ENCODE data around the gene WDR62.

Gene WDR62

DNA sequence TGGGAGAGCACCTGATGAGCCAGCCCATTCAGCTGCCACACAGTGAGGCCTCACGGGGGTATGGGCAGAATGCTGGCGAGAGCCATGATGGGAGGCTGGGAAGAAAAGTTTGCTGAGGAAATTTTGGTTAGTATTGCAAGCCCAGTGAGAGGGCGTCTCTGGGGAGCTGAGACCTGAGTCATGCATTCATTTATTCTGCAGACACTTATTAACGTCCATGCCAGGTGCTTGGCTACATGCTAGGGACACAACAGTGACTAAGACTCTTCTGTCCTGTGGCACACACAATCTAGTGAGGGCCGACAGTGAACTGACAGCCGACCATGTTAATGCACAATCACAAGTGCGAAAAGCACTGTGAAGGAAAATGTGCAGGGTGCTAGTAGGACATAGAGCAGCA, 27.2 kb downstream of the WDR62 start:
- no peak for DNase-seq (ENCODE audit: low read depth)

DNA sequence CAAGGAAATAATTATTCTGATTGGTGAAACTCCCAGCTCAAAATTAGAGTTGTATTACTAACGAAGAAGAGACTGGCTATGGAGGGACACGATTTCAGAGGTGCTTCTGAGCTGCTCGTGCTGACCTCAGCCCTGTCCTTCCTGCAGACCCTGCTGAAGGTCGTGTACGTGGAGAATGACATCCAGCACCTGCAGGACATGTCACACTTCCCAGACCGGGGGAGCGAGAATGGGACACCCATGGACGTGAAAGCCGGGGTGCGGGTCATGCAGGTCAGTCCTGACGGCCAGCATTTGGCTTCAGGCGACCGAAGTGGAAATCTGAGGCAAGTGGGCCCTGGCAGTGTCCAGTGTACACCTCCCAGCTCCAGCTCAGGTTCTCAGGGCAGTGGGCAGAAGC, 28.2 kb downstream of the WDR62 start:
- DNase-seq (ENCODE audit: low read depth) = no peak

DNA sequence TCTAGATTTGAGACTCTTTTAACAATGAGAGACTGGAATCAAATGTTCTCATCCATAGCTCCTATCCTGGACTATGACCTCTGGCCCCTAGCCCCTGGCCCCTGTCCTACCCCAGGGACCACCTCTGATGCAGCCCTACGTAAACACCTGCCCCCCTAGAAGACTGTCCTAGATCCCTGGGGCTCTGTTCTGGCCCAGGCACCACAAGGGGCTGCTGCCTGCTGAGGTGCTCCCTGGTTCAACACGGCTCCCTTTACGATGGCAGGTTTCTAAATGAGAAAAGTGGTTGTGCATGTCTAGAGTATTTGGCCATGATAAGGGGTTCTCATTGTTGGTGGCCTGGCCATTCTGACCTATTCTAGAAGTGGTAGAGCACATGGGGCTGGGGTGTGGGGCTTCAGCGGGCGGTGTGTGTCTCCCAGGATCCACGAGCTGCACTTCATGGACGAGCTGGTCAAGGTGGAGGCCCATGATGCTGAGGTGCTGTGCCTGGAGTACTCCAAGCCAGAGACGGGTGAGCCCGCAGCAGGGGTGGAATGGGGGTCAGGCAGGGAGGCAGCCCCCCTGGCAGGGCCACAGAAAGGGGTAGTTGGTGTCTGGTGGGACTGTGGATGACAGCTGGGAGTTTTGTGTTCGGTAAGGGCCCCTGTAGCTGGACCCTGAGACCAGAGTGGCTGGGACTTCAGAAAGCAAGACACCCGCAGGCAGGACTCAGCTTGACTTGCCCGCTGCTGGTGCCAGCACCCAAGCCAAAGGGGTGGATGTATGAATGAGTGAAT, 29.7 kb downstream of the WDR62 start:
- DNase-seq (ENCODE audit: low read depth) = no peak

DNA sequence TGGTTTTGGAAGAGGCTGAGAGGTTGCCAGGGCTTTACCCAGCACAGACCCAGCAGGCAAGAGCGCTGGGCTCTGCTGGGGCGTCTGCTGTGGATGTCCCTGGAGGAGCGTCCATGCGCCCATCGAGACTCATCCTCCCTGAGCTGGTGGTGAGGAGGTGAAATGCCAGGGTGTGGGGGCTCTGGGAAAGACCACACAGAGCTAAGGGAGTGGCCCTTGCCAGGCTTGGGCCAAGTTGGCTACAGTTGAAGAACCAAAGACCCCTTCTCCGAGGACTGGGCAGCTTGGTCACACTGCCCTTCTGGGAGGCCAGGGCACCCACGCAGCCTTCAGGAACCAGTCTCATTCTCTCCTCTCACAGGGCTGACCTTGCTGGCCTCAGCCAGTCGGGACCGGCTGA, 31.6 kb downstream of the WDR62 start:
- DNase-seq (ENCODE audit: low read depth) = no peak

DNA sequence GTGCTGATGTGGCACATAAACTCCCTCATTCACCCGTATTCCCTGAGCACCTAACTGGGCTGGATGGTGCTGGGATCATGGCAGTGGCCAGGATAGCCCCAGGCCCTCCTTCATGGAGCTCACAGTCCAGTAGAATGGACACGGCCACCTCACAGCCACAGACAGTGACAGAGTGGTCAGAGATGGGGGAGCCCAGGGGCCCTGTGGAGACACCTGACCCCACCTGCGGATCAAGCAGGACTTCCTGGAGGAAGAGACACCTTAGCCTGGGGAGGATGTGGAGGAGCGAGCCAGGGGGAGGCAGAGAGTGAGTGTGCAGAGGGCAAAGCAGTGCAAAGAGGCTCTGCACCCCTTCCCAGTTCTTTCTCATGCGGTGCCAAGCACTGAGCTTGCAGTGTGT, 35.1 kb downstream of the WDR62 start:
- DNase-seq (ENCODE audit: low read depth) = no peak

DNA sequence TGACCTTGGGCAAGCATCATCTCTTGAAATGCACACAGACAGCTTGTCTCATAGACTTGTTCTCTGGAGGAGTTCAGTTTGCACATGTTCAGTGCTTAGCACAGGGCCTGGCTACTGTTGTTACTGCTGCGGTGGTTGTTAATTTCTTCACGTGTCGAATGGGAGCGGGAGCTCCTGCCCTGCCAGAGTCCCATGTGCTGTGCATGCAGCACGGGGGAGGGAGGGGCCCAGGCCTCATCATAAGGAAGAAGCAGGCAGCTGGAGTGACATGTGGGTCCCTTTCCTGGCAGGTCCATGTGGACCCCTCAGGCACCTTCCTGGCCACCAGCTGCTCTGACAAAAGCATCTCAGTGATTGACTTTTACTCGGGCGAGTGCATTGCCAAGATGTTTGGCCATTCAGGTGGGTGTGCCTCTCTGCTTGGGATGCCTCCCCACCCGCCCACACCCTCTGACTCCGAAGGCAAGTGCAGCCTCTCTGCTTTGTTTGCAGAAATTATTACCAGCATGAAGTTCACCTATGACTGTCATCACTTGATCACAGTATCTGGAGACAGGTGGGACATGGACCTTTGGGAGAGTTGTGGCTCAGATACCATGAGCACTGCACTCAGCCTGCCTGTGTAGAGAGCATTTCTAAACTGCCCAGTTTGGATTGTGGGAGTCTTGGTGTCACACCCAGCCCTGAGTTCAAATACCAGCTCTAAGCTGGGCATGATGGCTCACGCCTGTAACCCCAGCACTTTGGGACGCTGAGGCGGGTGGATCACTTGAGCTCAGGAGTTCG, 36.4 kb downstream of the WDR62 start:
- DNase-seq (ENCODE audit: low read depth) = no peak

DNA sequence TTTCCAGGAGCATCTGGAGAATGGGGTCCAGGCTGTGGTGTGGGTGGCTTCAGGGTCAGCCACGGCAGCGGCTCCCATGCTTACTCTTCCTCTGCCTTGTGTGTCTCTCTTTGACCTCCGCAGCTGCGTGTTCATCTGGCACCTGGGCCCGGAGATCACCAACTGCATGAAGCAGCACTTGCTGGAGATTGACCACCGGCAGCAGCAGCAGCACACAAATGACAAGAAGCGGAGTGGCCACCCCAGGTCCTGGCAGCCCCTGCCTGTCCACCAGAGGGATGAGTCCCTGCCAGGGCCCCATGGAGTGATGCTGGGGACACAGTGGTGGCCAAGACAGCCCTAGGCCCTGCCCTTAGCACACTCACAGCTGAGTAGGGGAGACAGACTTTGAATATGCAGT, 37.9 kb downstream of the WDR62 start:
- no peak for DNase-seq (ENCODE audit: low read depth)

DNA sequence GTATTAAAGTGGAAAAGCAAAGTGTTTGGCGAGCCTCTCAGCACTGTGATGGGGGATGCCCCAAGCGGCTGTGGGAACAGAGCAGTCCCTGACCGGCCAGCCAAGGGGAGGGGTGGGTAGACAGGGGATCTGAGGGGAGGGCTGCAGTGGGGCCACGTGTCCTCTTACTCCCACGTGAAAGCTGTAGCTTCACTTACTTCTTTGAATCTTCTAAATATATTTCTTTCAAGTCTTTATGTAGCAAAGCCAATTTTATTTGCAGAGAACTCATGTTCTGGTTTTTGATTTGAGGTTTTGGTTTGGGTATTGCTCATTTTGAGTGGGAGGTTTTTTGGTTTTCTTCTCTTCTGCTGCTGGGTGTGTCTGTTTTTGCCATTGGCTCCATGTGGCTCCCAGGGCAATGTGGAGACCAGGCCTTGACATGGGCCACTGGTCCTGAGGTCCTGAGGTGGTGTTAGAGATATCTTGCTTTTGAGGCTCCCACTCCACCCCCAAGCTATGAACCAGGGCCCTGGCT, 38.5 kb downstream of the WDR62 start:
- no peak for DNase-seq (ENCODE audit: low read depth)

DNA sequence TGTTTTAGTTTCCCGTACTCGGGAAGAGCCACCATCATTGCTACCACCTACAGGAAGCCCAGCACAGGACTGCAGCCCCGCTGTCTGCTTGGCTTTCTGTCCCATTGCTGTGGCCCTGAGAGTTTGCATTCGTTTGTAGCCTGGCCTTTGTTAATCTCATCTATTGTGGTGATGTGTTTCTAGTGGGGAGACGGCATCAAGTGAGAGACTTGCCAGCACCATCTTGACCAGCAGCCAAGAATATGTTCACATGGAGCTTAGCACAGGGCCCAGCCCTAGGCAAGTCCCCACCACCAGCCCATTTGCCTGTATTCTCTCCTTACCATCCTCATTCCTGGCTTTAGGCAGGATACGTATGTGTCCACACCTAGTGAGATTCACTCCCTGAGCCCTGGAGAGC, 39.0 kb downstream of the WDR62 start:
- no peak for DNase-seq (ENCODE audit: low read depth)

DNA sequence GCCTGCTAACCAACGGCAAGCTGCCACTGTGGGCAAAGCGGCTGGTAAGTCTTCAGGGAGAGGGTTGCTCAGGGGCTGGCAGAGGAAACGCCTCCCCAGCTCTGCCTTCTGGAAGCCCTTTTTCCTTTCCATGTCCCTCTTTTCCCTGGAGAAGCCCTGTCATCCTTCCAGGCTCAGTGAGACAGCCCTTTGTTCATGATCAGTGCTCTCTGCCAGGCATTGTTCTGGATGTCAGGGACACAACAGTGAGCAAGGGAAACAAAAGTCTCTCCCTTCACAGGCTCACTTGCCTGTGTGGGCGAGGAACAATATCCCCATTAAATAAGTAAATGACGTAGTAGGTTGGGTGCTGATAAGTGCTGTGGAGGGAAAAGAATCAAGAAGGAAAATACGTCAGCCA, 42.3 kb downstream of the WDR62 start:
- no peak for DNase-seq (ENCODE audit: low read depth)

DNA sequence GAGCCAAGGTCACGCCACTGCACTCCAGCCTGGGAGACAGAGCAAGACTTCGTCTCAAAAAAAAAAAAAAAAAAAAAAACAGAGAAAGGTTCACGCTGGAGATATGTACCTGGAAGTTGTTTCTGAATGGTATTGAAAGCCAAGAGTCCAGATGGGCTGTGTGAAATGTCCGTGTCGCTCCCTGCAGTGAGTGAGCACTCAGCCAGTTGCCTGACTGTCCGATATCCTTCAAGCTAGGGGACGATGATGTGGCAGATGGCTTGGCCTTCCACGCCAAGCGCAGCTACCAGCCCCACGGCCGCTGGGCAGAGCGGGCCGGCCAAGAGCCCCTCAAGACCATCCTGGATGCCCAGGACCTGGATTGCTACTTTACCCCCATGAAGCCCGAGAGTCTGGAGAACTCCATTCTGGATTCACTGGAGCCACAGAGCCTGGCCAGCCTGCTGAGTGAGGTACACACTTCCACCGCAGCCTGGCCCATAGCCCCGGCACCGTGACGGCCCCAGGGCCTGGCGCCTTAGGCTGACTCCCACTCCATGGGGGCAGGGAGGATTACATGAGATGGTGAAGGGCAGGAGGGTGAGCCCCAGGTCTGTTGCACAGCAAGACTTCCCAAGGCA, 44.6 kb downstream of the WDR62 start:
- no peak for DNase-seq (ENCODE audit: low read depth)

DNA sequence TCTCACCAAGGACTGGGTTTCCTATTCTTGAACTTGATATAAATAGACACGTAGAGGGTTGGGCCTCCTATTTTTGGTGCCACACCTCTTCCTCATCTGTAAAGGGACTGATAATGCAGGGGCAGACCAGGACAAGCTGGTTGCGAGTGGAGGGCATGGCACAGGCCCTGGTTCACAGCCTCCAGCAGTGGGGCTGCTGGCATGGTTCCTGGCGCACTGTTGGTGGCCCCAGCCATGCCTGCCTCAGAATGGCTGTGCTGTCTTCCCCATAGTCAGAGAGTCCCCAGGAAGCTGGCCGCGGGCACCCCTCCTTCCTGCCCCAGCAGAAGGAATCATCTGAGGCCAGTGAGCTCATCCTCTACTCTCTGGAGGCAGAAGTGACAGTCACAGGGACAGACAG, 45.8 kb downstream of the WDR62 start:
- no peak for DNase-seq (ENCODE audit: low read depth)

DNA sequence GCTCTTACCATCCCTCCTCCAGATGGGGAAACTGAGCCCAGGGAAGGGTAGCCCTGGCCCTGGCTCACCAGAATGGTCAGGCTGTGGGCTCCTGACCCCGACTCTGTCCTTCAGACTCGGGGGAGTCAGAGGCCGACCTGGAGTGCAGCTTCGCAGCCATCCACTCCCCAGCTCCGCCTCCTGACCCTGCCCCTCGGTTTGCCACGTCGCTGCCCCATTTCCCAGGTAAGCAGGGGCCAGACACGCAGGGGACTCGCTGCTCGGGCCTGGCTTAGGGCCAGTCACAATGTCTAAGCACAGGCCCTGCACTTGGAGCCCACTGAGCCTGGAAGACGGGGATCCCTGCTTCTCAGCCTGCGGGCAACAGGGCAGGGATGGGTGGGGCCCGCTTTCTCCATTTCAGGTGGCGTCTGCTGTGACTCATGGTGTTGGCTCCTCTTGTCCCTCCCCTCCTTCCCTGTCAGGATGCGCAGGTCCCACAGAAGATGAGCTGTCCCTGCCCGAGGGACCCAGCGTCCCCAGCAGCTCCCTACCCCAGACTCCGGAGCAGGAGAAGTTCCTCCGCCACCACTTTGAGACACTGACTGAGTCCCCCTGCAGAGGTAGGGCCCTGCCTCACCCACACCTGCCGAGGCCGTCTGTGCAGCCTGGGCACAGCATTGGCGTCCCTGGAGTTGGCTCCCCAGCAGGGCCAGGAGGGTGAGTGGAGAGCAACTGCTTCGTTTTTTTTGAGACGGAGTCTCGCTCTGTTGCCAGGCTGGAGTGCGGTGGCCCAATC, 47.0 kb downstream of the WDR62 start:
- no peak for DNase-seq (ENCODE audit: low read depth)

DNA sequence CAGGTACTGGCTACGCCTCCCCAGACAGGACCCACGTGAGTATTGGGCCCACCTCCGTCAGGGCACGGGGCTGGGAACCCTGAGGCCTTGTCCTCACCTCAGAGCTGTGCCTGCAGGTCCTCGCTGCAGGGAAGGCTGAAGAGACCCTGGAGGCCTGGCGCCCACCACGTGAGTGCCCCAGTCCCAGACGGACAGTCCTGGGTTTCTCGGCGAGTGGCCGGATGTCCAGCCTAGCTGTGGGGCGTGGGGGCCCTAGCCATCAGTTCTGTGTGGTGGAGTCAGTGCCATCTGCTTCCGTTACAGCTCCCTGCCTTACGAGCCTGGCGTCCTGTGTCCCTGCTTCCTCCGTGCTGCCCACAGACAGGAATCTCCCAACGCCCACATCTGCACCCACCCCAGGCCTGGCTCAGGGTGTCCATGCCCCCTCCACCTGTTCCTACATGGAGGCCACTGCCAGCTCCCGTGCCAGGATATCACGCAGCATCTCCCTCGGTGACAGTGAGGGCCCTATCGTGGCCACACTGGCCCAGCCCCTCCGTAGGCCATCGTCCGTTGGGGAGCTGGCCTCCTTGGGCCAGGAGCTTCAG, 48.4 kb downstream of the WDR62 start:
- no peak for DNase-seq (ENCODE audit: low read depth)

DNA sequence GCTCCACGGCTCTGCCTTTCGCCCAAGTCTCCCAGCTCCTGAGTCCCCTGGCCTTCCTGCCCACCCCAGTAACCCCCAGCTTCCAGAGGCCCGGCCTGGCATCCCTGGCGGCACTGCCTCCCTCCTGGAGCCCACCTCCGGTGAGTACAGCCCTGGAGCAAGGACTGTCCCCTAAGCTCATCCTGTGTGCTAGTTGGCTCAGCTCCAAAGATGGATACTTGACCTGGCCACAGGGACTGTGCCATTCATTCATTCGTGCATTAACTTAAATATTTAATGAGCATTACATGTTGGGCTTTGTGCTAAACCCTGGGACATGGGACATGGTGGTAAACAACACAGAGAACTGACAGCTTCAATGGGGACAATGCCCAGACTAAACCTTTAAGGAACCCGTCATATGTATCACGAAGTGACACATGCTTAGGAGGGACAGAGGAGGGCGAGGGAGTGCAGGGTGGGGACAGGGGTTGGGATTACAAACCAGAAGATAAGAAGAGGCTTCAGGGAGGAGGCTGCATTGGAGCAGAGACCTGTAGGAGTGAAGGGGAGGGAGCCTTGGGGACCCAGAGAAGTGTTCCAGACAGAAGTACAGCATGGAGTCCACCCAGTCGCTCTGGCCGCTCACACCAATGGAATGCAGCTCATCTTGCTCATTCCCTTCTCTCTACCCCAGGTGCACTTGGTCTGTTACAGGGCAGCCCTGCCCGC, 49.3 kb downstream of the WDR62 start:
- no peak for DNase-seq (ENCODE audit: low read depth)

DNA sequence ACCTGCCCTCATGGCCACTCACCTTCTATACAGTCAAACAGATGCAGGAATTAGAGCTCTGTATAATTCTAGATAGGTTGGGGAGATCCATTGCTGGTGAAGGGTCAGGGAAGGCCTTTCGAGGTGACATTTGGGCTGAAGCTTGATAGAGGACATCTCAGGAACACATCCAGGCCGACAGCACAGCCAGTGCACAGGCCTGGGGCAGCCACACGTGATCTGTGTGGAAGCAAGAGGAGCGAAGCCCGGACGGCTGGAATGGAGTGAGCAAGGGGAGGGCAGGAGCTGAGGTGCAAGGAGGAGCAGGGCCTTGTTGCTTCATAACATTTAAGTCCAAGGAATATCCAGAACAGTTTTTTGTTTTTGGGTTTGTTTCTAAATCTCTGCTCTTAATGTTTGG, 51.7 kb downstream of the WDR62 start:
- no peak for DNase-seq (ENCODE audit: low read depth)

DNA sequence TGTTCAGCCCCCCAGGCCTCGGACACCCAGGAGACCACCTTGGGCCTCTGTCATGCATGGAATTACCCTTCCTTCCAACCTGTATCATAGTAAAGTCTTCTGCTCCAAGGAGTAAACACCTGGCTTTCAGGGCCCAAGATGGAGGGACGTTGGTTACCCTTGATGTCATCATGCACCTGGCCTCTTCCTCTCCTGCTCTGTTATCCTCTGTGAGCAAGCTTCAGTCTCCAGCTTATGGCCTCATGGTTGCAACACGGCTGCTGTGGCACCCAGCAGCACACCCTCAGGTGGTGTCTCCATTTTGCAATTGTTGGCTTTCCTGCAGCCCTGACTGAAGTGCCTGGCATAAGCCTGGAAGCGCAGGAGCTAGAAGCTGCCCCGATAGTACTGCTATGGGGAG, 52.3 kb downstream of the WDR62 start:
- no peak for DNase-seq (ENCODE audit: low read depth)

DNA sequence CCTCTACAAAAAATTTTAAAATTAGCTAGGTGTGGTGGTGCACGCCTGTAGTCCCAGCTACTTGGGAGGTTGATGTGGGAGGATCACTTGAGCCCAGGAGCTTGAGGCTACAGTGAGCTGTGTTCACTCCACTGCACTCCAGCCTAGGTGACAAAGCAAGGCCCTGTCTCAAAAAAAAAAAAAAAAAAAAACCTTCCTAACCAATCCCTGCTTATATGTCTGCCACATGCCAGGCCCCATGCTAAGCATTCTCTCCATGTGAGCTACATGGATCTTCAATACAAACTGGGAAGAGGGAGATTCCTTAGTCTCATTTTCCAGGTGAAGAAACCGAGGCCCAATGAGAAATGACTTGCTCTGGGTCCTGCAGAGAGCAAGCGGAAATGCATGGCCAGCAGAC, 54.0 kb downstream of the WDR62 start:
- no peak for DNase-seq (ENCODE audit: low read depth)

DNA sequence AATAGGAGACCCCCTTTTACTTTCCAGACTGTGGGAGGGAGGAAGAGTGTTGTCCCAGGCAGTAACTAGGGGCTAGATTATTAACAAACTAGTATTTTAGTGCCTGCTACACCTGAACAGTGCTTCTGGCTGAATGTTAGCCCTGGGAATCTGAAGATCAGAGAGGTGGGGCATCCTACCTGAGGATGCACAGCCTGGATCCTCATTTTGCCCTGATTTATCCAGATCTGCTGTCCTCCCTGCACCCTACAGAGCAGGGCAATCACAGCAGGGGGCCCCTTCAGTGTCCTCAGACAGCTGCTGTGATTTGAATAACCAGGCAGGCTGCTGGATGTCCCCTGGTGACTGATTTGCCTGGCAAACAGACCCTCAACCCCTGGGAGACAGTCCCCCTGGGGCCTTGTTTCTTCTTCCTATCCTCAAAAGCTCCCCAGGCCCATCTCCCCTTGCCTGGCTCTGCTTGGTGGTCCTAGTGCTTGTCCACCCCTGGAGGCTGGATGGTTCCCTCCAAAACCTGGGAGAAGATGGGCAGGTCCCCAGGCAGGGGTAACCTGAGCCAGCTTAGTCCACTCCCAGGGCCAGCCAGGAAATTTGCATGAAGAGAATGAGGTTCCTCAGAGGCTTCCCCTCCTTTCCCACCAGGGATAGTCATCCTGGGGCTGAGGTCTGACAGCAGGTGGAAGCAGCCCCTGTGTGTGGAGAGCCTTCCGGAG, 55.9 kb downstream of the WDR62 start, which contains the start of gene OVOL3:
TSS of gene OVOL3 (plus strand) at position 657 of the 713 bp plus-strand sequence. CDS start 60 bp downstream, outside the sequence.
- DNase-seq (ENCODE audit: low read depth) = no peak

DNA sequence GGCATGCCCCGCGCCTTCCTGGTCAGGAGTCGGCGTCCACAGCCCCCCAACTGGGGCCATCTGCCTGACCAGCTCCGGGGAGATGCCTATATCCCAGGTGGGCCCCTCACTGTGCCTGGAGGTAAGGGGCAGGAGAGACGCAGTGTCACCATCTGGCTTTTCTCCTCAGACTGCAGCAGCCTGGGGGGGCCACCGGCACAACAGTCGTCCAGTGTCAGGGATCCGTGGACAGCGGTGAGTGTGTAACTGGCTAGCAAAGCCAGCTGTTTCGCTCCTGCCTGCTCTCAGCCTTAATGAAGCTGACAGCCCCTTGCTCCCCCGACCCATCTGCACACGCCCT, 56.5 kb downstream of the WDR62 start:
- no peak for DNase-seq (ENCODE audit: low read depth)

DNA sequence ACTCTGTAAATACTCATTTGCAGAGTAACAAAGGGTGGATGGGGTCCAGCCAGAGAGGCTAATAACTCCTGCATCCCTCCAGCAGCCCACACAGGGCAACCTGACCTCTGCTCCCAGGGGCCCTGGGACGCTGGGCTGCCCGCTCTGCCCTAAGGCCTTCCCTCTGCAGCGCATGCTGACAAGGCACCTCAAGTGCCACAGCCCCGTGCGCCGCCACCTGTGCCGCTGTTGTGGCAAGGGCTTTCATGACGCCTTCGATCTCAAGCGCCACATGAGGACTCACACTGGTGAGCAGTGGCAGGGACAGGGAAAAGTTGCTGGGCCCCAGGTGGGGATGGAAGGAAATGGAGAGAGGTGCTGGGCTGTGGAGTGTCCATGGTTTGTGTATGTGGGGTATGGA, 58.0 kb downstream of the WDR62 start:
- DNase-seq (ENCODE audit: low read depth) = no peak
